Neutrophil (primary cell): ENCODE data around the gene RBMS3.

Source experiments
- H3K27ac ChIP-seq: fragments of 200-600 bp; sonication (generic); 2 replicates; pipeline ENCODE4 v1.5.1; 2016; ENCODE audit warnings: mild to moderate bottlenecking, moderate library complexity
- H3K27me3 ChIP-seq: fragments of 200-600 bp; sonication (generic); 2 replicates; pipeline ENCODE4 v1.6.0; 2016; ENCODE audit warnings: mild to moderate bottlenecking
- H3K36me3 ChIP-seq: fragments of 200-600 bp; sonication (generic); 2 replicates; pipeline ENCODE4 v1.5.1; 2017
- H3K4me1 ChIP-seq, 2 experiments: fragments of 200-600 bp in 1 of 2; sonication (generic) in 1 of 2; 1 replicate in 1 of 2; 2 replicates in 1 of 2; pipeline versions ENCODE4 v1.5.1 to v1.6.1; 2013 to 2016; ENCODE audit warnings: low read depth in 1 of 2, low read length in 1 of 2, mild to moderate bottlenecking in 1 of 2, moderate library complexity in 1 of 2; ENCODE audit not compliant: control insufficient read depth in 1 of 2, insufficient read depth in 1 of 2
- H3K4me3 ChIP-seq, 2 experiments: fragments of 200-600 bp in 1 of 2; sonication (generic) in 1 of 2; 1 replicate in 1 of 2; 2 replicates in 1 of 2; pipeline ENCODE4 v1.5.1; 2013 to 2016; ENCODE audit warnings: low read depth in 1 of 2, low read length in 1 of 2, mild to moderate bottlenecking in 1 of 2, moderate library complexity in 1 of 2
- H3K9me3 ChIP-seq: fragments of 200-600 bp; sonication (generic); 2 replicates; pipeline ENCODE4 v1.5.1; 2016
- CTCF ChIP-seq: fragments of 200-600 bp; sonication (generic); IDR thresholded peaks from 2 replicates; pipeline ENCODE4 v1.5.1; 2016; ENCODE audit warnings: antibody characterized with exemption

RBMS3 gene

GRCh38 chr3:29694331-29694730 lies 413.5 kb downstream of the RBMS3 start:
- no peaks in the 10 kb centered on the region for H3K9me3 ChIP-seq
- H3K4me3 ChIP-seq: no peak overlapping the region
- no peaks in the 10 kb centered on the region for H3K27me3 ChIP-seq
- H3K36me3 ChIP-seq: no peaks in the 10 kb centered on the region
- peaks cover 0 to 20% of the 10 kb centered on the region in 2 experiments for H3K4me1 ChIP-seq
- no peak for TF ChIP-seq CTCF
- H3K27ac ChIP-seq: no peak overlapping the region

GRCh38 chr3:29694783-29695182 lies 413.9 kb downstream of the RBMS3 start:
- no peaks in the 10 kb centered on the region for H3K9me3 ChIP-seq
- H3K27ac ChIP-seq: no peak overlapping the region
- H3K27me3 ChIP-seq: no peaks in the 10 kb centered on the region
- TF ChIP-seq CTCF: no peak
- no peak overlapping the region for H3K4me3 ChIP-seq
- H3K36me3 ChIP-seq: no peaks in the 10 kb centered on the region
- peaks cover 0 to 20% of the 10 kb centered on the region in 2 experiments for H3K4me1 ChIP-seq

GRCh38 chr3:29695201-29695600 lies 414.3 kb downstream of the RBMS3 start:
- Histone ChIP-seq H3K4me3 (no peak overlapping the region), H3K9me3 (no peaks in the 10 kb centered on the region), H3K27ac (no peak overlapping the region), H3K36me3 (no peaks in the 10 kb centered on the region), H3K4me1 (peaks cover 0 to 20% of the 10 kb centered on the region in 2 experiments), H3K27me3 (no peaks in the 10 kb centered on the region)
- no peak for TF ChIP-seq CTCF

- H3K4me1 ChIP-seq: peaks cover 0 to 20% of the 10 kb centered on the region in 2 experiments
- H3K27me3 ChIP-seq: no peaks in the 10 kb centered on the region
- TF ChIP-seq CTCF: no peak
- no peaks in the 10 kb centered on the region for H3K36me3 ChIP-seq
- no peak overlapping the region for H3K4me3 ChIP-seq
- no peak overlapping the region for H3K27ac ChIP-seq
- H3K9me3 ChIP-seq: no peaks in the 10 kb centered on the region
Measured at GRCh38 chr3:29695643-29696198, 414.9 kb downstream of the RBMS3 start.

- Histone ChIP-seq H3K4me3 (no peak overlapping the region), H3K36me3 (no peaks in the 10 kb centered on the region), H3K4me1 (peaks cover 0 to 20% of the 10 kb centered on the region in 2 experiments), H3K27me3 (no peaks in the 10 kb centered on the region), H3K9me3 (peaks cover 2% of the 10 kb centered on the region), H3K27ac (no peak overlapping the region)
- TF ChIP-seq CTCF: no peak
Measured at GRCh38 chr3:29696311-29696710, 415.4 kb downstream of the RBMS3 start.
